Activated effector memory CD4-positive, alpha-beta T cell treated with Interleukin-2 at 50 U/mL for 16 hours (primary cell): ENCODE results near the gene RPL34.
A peak's percentile ranks its signal among the peaks of the same experiment; 100 is the strongest.

ENCODE experiments used
- DNase-seq: peaks from one replicate; pipeline ENCODE4 v3.0.0-alpha.2; 2020

Gene RPL34

DNA sequence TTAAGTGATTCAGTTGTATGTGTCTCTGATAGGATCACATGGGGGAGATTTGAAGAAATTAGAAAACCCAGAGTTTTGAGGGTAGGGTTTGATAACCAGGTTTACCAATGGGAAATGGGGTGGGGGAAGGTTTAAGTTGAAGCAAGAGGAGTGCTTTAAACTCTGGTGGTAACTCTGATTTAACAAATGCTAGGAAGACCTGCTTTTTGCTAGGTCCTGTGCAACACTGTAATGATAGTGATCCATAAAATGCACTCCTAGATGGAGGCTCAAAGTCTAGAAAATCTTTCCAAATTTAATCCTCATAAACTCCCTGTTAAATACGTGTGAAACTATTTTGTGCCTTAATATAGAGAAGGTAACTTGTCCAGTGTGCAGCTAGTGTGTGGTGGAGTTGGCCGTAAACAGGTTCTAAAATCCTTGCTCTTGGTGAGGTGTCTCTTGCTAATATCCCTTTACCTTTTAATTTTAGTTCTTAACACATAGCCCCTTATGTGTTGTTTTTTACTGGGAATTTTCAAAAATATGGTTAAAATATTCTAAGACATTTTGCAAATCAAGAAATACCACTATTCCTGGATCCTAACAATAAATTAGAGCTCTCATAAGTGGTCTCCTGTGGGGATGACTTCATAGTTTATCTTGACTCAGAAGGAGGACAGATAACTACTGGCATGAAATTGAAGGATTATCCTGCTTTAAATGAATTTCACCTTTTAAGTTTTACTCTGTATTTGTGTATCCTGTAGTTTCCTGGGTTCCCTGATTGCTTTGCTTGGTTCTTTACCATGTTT, 4.1 kb downstream of the RPL34 start:
- DNase-seq, result no peak

DNA sequence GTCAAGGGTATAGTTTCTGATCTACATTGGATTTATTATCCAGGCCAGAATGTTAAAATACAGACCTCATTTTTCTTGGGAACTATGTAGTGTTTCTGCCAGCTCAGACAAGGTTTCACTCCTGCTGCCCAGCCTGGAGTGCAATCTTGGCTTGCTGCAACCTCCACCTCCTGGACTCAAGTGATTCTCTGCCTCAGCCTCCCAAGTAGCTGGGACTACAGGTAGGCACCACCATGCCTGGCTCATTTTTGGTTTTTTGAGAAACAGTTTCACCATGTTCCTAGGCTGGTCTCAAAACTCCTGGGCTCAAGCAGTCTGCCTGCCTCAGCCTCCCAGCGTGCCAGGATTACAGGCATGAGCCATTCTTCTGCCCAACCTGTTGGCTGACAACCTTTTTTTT, 5.7 kb downstream of the RPL34 start:
- DNase-seq, result no peak

DNA sequence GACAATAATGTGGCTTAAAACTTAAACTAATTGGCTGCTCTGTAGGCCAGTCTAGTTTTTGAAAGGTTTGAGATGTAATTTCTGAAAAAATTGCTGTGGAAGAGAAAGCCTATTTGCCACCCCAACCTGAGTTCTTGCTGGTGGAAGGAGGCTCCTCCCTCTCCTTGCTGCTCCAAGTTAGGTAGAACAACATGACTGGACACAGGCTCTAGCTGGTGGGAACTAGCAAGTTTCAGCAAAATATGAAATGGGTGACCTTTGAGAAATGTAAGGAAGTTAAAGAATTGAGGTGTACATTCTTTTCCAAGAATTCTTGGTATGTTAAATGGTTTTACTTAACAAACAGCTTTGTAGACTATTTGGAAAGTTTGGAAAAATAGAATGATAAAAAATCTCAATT, 8.0 kb downstream of the RPL34 start:
- no peak for DNase-seq

DNA sequence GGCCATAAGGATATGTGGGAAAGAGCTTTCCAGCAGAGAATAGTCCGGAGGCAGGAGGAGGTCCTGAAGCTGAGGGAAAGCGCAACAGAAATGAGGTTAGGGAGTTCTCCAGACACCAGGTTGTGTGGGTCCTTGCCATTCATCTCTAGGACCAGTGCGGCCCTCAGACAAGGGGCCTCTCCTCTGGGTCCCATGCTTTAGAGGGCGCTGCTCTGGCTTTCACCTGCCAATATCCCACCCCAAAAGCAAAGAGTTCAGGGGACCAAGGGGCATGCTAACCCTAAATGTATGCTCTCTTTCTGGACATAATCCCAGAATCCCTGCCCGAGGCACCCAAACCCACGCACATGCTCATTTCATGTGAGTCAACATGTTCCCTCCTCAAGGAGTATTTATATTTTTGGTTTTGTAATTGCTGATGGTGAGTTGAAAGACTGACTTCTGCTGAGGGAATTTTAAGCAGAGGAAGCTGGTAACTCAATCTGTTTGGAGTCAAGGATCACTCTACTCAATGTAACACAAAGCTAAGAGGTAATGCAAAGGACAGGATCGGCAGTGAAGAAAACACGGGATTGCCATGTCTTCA, 14.8 kb downstream of the RPL34 start:
- DNase-seq, result no peak

DNA sequence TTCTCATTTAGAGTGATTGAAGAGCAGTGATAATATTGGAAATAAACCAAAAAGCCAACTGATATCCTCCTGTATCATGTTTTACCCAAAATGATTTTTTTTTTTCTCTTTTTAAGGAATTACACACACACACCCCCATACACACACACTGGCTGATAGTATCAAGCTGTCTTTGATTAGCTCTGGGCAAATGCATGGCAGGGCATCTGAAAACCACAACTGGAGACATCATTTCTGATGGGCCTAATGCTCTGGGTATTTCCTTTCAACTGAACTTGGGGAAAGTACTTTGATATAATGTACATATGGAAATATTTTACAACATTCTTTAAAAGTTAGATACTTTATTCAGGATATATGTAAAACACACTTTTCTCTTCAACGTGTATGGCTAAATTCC, 15.9 kb downstream of the RPL34 start:
- no peak for DNase-seq

DNA sequence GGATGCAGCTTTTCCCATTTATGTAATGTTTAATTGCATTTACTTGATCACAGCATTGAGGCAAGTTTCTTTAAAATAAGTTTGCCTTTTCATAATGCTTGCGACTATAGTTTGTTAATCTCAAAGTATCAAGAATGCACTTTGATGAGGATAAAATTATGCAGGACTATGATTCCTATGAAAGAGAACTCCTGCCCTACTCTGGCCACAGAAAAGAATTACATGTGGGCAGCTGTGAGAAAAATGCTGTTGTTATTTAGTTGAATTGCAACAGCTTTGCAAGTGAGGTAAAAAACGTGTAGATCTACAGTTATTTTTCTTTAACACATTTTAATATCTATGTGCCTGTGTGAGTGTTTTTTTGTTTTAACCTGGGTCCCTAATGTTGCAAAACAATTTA, 17.5 kb downstream of the RPL34 start:
- DNase-seq, result no peak

DNA sequence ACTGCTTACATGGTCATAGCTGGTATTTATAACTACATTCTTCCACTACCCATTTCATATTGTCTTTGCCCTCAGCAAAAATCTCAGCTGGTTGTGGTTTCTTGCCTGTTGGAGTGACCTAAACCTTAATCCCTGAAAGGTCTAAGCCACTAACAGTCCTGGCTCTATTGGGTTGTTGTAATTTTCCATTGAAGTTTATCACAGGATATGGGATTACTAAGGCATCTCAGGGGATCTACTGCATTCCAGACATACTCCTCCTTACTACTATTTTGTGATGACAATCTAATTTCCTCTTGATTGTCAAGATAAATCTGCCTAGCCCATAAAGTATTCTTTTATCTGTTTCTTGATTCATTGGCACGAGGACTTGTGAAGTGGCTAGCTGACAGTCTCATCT, 23.9 kb downstream of the RPL34 start:
- DNase-seq, result no peak

DNA sequence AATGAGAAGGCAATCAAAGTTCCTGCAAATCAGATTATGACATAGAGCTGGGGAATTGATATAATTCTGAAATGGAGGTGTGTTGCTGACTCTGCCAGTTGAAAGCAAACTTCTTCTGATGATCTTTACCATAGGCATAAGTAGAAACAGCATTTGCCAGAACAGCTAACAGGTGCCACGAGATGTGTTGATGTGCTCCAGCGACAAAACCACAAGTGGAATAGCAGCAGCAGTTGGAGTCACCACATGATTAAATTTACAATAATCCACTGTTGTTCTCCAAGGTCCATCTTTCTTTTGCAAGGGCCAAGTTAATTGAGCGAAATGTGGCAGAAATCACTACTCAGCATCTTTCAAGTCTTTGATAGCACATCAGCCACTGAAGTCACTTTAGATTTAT, 26.3 kb downstream of the RPL34 start:
- no peak for DNase-seq

DNA sequence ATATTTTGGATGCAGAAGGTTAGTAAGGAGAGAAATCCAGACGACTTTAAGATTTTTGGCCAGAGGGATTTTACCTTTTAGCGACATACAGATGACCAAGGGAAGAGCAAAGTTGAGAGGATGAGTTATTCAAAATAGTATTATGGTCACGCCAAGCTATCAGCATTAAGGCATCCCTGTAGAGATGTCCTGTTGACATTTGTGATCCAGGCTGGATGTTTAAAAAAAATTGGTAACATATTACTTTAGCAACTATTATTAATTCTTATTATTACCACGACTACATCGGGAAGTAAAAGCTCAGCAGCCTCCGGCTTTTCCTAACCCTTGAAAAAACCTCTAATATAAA, 29.5 kb downstream of the RPL34 start:
- DNase-seq, result no peak

DNA sequence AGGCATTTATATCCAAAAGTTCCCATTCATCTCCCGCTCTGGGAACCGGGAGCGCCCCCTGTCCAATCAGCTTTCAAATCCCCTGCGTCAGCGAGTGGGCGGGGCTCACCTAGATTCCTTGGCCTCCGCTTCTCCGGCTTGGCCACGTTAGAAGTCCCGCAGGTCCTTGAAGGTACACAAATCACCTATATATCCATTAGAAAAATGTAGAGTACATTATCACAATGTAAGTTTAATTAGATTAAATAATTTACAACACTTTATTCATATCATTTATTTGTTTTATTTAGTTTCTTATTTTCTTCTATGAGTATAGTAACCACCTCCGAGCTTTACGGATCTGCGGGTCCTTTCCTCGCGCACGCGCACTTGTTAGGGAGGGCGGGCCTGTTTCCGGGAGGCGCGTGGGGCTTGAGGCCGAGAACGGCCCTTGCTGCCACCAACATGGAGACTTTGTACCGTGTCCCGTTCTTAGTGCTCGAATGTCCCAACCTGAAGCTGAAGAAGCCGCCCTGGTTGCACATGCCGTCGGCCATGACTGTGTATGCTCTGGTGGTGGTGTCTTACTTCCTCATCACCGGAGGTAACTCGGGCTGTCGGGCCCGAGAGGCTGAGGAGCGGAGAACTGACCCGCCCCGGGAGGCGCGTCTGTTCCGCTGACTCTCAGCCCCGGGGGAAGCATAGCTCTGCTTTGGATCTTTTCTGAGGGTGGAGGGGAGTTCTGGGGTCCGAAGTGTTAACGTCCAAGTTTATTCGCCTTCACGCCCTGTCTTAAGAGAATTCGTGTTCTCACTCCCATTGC, 30.0 kb downstream of the RPL34 start, which contains the start of gene OSTC:
TSS of gene OSTC (plus strand) at position 388 of the 802 bp plus-strand sequence. CDS start at position 445, 57 bp downstream.
- peak; percentile 86 for DNase-seq

DNA sequence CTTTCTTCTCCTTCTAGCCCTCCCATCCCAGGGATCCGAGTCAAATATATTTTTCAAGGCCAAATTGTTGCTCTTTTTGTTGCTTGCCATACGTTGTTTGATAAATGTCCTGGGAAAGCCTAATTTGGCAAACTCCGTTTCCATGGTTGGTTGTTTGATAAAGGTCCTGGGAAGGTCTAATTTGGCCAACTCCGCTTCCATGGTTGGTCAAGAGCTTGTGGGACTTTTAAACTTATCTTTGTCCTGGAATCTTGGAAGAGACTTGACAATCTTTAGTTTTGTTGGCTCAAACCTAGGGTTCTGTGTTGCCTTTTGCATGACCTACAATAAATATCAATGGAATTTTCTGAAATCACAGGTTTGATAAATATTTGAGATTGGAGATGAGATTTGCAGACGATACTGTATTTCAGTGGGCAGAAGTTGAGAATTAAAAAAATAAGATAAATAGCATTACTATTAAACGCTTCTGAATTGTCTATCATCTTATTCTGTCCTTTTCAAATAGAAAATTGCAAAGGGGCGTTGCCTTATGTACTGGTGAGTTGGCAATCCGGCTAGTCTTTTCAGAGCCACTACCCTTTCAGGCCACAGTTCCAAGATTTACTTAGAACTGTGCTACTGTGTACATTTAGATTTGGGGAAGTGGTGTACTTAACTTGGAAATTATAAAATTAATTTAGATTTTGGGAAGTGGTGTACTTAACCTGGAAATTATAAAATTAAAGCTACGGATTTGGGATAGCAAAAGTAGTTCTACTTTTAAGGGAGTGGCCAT, 30.8 kb downstream of the RPL34 start:
- DNase-seq, result no peak

DNA sequence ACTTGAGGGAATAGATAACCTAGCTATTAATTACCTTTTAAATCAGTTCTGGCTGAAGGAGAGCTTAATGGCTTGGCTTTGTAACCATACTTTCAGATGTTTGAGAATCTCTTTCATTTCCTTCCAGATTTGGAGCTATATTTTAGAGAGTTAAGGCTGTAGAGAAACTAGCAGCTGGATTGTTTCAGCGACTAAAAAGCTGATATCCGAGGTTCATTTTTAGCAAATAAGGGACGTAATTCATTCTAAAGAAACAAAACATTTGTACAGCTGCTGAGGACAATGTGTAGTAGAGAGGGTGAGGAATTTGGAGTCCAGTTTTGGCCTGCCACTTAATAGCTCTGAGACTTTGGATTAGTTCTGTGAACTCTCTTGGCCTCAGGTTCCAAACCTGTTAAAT, 42.3 kb downstream of the RPL34 start:
- no peak for DNase-seq

DNA sequence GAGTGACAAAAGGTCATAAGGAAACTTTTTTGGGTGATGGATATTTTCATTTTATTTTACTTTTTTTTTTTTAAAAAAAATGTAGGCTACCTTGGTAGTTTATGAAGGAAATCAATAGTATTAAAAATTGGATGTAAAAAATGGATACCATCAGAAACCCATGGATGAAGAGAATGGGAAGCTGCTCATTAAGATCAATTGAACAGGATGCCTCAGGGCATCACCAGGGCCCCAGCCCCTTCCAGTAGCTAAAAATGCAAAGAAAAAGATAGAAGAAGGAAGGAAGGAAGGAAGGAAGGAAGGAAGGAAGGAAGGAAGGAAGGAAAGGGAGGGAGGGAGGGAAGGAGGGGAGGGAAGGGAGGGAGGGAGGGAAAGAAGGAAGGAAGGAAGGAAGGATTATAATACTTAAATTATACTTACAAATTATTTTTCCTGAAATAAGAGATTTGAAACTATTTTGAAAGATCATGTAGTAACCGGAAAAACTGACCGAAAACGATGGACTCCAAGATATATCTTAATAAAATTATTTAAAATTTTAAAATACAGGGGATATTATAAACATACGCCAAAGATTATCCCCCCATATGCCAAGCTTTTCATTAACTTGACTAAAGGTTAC, 54.1 kb downstream of the RPL34 start:
- DNase-seq, result no peak
